CD14-positive monocyte (primary cell): Measurements from ENCODE around the gene CANT1. TPM values are rescaled to one million over a fixed set of nuclear protein-coding genes. Genes with fewer than 3 reads are reported as not detected.
A peak's percentile ranks its signal among the peaks of the same experiment; 100 is the strongest.

Source experiments
- DNase-seq, 3 donors: peaks; one replicate each; pipeline ENCODE4 v3.0.0-alpha.2; 2011 to 2022
- H2AFZ ChIP-seq: 2 replicates; pipeline ENCODE4 v1.6.0; 2012; ENCODE audit warnings: mild to moderate bottlenecking, low read depth, low read length, inconsistent platforms; ENCODE audit not compliant: insufficient read depth, poor library complexity, severe bottlenecking
- H3K27ac ChIP-seq, 2 donors: 1 replicate in 1 of 2; 2 replicates in 1 of 2; pipeline ENCODE4 v1.5.1; 2012 to 2013; ENCODE audit warnings: low read length in 2 of 2, control low read depth in 1 of 2, inconsistent platforms in 1 of 2, low read depth in 1 of 2, mild to moderate bottlenecking in 1 of 2
- H3K27me3 ChIP-seq, 2 donors: one replicate each; pipeline versions ENCODE4 v1.6.0 to v1.6.1; 2011 to 2013; ENCODE audit warnings: low read length in 2 of 2; ENCODE audit not compliant: control insufficient read depth in 2 of 2, insufficient read depth in 2 of 2
- H3K36me3 ChIP-seq, 2 donors: replicated peaks in 1 of 2; 1 replicate in 1 of 2; 2 replicates in 1 of 2; pipeline versions ENCODE4 v1.5.1 to v1.6.1; 2012 to 2013; ENCODE audit warnings: low read length in 2 of 2, control low read depth in 1 of 2, inconsistent platforms in 1 of 2, mild to moderate bottlenecking in 1 of 2; ENCODE audit not compliant: insufficient read depth in 2 of 2, control insufficient read depth in 1 of 2
- H3K4me1 ChIP-seq, 2 donors: 1 replicate in 1 of 2; 2 replicates in 1 of 2; pipeline versions ENCODE4 v1.5.1 to v1.6.1; 2012 to 2013; ENCODE audit warnings: low read length in 2 of 2, control low read depth in 1 of 2, inconsistent platforms in 1 of 2, mild to moderate bottlenecking in 1 of 2, moderate library complexity in 1 of 2; ENCODE audit not compliant: insufficient read depth in 2 of 2, control insufficient read depth in 1 of 2
- H3K4me2 ChIP-seq: replicated peaks from 2 replicates; pipeline ENCODE3; 2012; ENCODE audit warnings: low read length, moderate library complexity, mild to moderate bottlenecking; ENCODE audit not compliant: poor library complexity, severe bottlenecking; ENCODE audit errors: extremely low read depth
- H3K4me3 ChIP-seq, 3 experiments: fragments of 200-600 bp in 1 of 3; sonication (generic) in 1 of 3; replicated peaks in 1 of 3; 1 replicate in 2 of 3; 2 replicates in 1 of 3; pipeline ENCODE4 v1.5.1; 2011 to 2013; ENCODE audit warnings: low read length in 3 of 3, mild to moderate bottlenecking in 3 of 3, control low read depth in 2 of 3, low read depth in 2 of 3, inconsistent platforms in 1 of 3, moderate library complexity in 1 of 3
- H3K79me2 ChIP-seq: 2 replicates; pipeline ENCODE4 v1.6.0; 2012; ENCODE audit warnings: mild to moderate bottlenecking, control low read depth, inconsistent platforms, low read length, moderate library complexity; ENCODE audit not compliant: insufficient read depth
- H3K9ac ChIP-seq: 2 replicates; pipeline ENCODE4 v1.6.0; 2017; ENCODE audit warnings: low read length, mild to moderate bottlenecking; ENCODE audit not compliant: insufficient read depth, poor library complexity, severe bottlenecking
- H3K9me3 ChIP-seq, 2 donors: replicated peaks in 1 of 2; 1 replicate in 1 of 2; 2 replicates in 1 of 2; pipeline versions ENCODE4 v1.5.1 to v1.6.1; 2012 to 2013; ENCODE audit warnings: low read length in 2 of 2, control low read depth in 1 of 2; ENCODE audit not compliant: control insufficient read depth in 1 of 2, insufficient read depth in 1 of 2
- H4K20me1 ChIP-seq: 2 replicates; pipeline ENCODE4 v1.6.0; 2012; ENCODE audit warnings: mild to moderate bottlenecking, low read length, control low read depth, moderate library complexity; ENCODE audit not compliant: insufficient read depth
- H3K27ac Mint-ChIP-seq, 7 donors: one replicate each; pipeline ENCODE4 v1.8.0; 2020; ENCODE audit warnings: mild to moderate bottlenecking in 7 of 7, mixed read lengths in 7 of 7, moderate library complexity in 6 of 7, inconsistent platforms in 2 of 7
- H3K27me3 Mint-ChIP-seq, 3 donors: one replicate each; pipeline ENCODE4 v1.8.0; 2021 to 2022; ENCODE audit warnings: low read depth in 3 of 3, mild to moderate bottlenecking in 3 of 3, mixed read lengths in 3 of 3, moderate library complexity in 3 of 3, inconsistent platforms in 1 of 3
- H3K36me3 Mint-ChIP-seq, 2 donors: one replicate each; pipeline ENCODE4 v1.8.0; 2020; ENCODE audit warnings: mixed read lengths in 2 of 2, inconsistent platforms in 1 of 2, mild to moderate bottlenecking in 1 of 2
- H3K4me1 Mint-ChIP-seq: one replicate; pipeline ENCODE4 v1.8.0; 2020; ENCODE audit warnings: mild to moderate bottlenecking, mixed read lengths
- H3K4me3 Mint-ChIP-seq, 2 donors: one replicate each; pipeline ENCODE4 v1.8.0; 2020; ENCODE audit warnings: mild to moderate bottlenecking in 2 of 2, mixed read lengths in 2 of 2, moderate library complexity in 1 of 2
- H3K9me3 Mint-ChIP-seq, 7 donors: one replicate each; pipeline ENCODE4 v1.8.0; 2020 to 2022; ENCODE audit warnings: mixed read lengths in 7 of 7, mild to moderate bottlenecking in 6 of 7, moderate library complexity in 6 of 7, inconsistent platforms in 2 of 7
- CTCF ChIP-seq: fragments of 200-600 bp; IDR thresholded peaks from one replicate; pipeline ENCODE4 v1.8.0; 2022; ENCODE audit warnings: antibody characterized with exemption, mild to moderate bottlenecking
- WGBS: methylation state at CpG from one replicate; pipeline ENCODE4 v1.1.5; 2013; ENCODE audit warnings: missing lambda C conversion rate; ENCODE audit not compliant: insufficient coverage; 5-methylcytosine and 5-hydroxymethylcytosine counted together
- intact Hi-C, 2 donors: fragments of 100-400 bp; cut with micrococcal nuclease; formaldehyde crosslinking; loops; one replicate each; pipeline versions ENCODE4 v1.15.0 to v1.15.1; 2023
- polyA plus RNA-seq, 3 donors: library from polyadenylated mRNA; depleted of rRNA in 1 of 3; unstranded in 2 of 3; stranded (reverse) in 1 of 3; fragments of 300-500 nt in 2 of 3; fragments of >200 nt in 1 of 3; fragmentation: Illumina TruSeq in 2 of 3; gene quantifications; 1 replicate in 2 of 3; 2 replicates in 1 of 3; pipeline ENCODE4 v1.2.3, GENCODE V29; 2012 to 2021

CANT1 gene
- polyA plus RNA-seq, 3 donors, result 10.6 to 16.6 (median 14.3) TPM

DNA sequence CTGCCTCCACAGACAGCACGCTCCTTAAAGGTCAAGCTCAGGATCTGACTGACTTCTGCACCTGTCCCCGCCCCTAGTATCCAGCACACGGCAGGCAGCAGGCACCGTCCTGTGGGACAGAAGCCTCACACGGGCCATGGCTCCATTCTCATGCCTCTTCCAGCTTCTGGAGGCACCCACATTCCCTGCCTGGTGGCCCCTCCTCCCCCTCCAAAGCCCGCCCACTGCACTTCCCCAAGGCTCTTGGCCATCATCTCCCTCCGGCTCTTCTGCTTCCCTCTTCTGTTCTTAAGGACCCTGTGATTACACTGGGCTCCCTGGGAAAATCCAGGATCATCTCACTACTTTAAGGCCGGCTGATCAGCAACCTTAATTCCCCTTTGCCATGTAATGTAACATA is 3.5 kb downstream of the CANT1 start:
- Histone ChIP-seq H3K27ac (no peak overlapping the region), H3K79me2 (peaks cover 77% of the 10 kb centered on the region), H3K4me3 (no peak overlapping the region), H2AFZ (no peak overlapping the region), H4K20me1 (peaks cover 76% of the 10 kb centered on the region), H3K36me3 (peaks cover 7 to 34% of the 10 kb centered on the region in 2 donors), H3K4me1 (peaks cover 26 to 47% of the 10 kb centered on the region in 2 donors), H3K9ac (no peak overlapping the region), H3K4me2 (no peak overlapping the region), H3K9me3 (no peaks in the 10 kb centered on the region), H3K27me3 (no peaks in the 10 kb centered on the region)
- Mint-ChIP-seq H3K4me3 (no peak overlapping the region), H3K9me3 (no peaks in the 10 kb centered on the region), H3K27ac (no peak overlapping the region), H3K4me1 (peaks cover 41% of the 10 kb centered on the region), H3K27me3 (peaks cover 0 to 3% (median 0%) of the 10 kb centered on the region in 3 donors), H3K36me3 (peaks cover 22 to 45% of the 10 kb centered on the region in 2 donors)
- TF ChIP-seq CTCF, result no peak
- 89% methylated on average over 7 of the region's 8 CpGs for WGBS
- intact Hi-C loops, result no loop called here
- DNase-seq, result no peak

GRCh38 chr17:79005063-79005861 is 4.3 kb downstream of the CANT1 start:
- H2AFZ ChIP-seq, result no peak overlapping the region
- no peak overlapping the region for H3K4me3 ChIP-seq
- H3K9ac ChIP-seq, result no peak overlapping the region
- H3K36me3 ChIP-seq, result peaks cover 12 to 42% of the 10 kb centered on the region in 2 donors
- peaks cover 83% of the 10 kb centered on the region for H4K20me1 ChIP-seq
- no peaks in the 10 kb centered on the region for H3K9me3 Mint-ChIP-seq
- H3K4me1 Mint-ChIP-seq, result peaks cover 38% of the 10 kb centered on the region
- H3K27me3 ChIP-seq, result no peaks in the 10 kb centered on the region
- no peak for TF ChIP-seq CTCF
- intact Hi-C loops, result no loop called here
- peaks cover 24 to 45% of the 10 kb centered on the region in 2 donors for H3K4me1 ChIP-seq
- peaks cover 85% of the 10 kb centered on the region for H3K79me2 ChIP-seq
- H3K27me3 Mint-ChIP-seq, result peaks cover 0 to 2% (median 0%) of the 10 kb centered on the region in 3 donors
- WGBS, result 64% methylated on average over 7 of the region's 12 CpGs
- H3K4me3 Mint-ChIP-seq, result no peak overlapping the region
- H3K9me3 ChIP-seq, result no peaks in the 10 kb centered on the region
- DNase-seq, result no peak
- H3K27ac ChIP-seq, result no peak overlapping the region
- peak overlapping the region in 2 of 7 donors; percentile 2 to 7 for H3K27ac Mint-ChIP-seq
- no peak overlapping the region for H3K4me2 ChIP-seq
- H3K36me3 Mint-ChIP-seq, result peaks cover 27 to 53% of the 10 kb centered on the region in 2 donors
